Osteoblast (primary cell): ENCODE results near the gene ATP8B3. TPM values are rescaled to one million over a fixed set of nuclear protein-coding genes. Genes with fewer than 3 reads are reported as not detected.

Experiments used
- DNase-seq: peaks from one replicate; pipeline ENCODE4 v3.0.0; 2011; ENCODE audit warnings: low spot score, mixed read lengths; ENCODE audit not compliant: insufficient read length; ENCODE audit errors: missing footprints
- H2AFZ ChIP-seq: 2 replicates; pipeline ENCODE4 v1.6.0; 2011; ENCODE audit warnings: mild to moderate bottlenecking, low read length
- H3K27ac ChIP-seq: 2 replicates; pipeline ENCODE4 v1.5.1; 2011; ENCODE audit warnings: mild to moderate bottlenecking, low read depth, low read length, moderate library complexity
- H3K27me3 ChIP-seq: 2 replicates; pipeline ENCODE4 v1.6.0; 2012; ENCODE audit warnings: mild to moderate bottlenecking, control low read depth, inconsistent platforms, low read length, moderate library complexity; ENCODE audit not compliant: insufficient read depth
- H3K36me3 ChIP-seq: 2 replicates; pipeline ENCODE4 v1.5.1; 2011; ENCODE audit warnings: mild to moderate bottlenecking, low read length, control low read depth, moderate library complexity; ENCODE audit not compliant: insufficient read depth
- H3K4me1 ChIP-seq: 2 replicates; pipeline ENCODE4 v1.5.1; 2011; ENCODE audit warnings: mild to moderate bottlenecking, low read length, control low read depth, moderate library complexity; ENCODE audit not compliant: insufficient read depth
- H3K4me2 ChIP-seq: 2 replicates; pipeline ENCODE4 v1.6.0; 2011; ENCODE audit warnings: mild to moderate bottlenecking, low read length; ENCODE audit not compliant: insufficient read depth
- H3K4me3 ChIP-seq: fragments of 200-600 bp; sonication (generic); 3 replicates; pipeline ENCODE4 v1.5.1; 2012; ENCODE audit warnings: mild to moderate bottlenecking, low read length, inconsistent platforms; ENCODE audit not compliant: insufficient read depth
- H3K79me2 ChIP-seq: 2 replicates; pipeline ENCODE4 v1.6.0; 2012; ENCODE audit warnings: mild to moderate bottlenecking, low read length, control low read depth, inconsistent platforms; ENCODE audit not compliant: insufficient read depth
- H3K9me3 ChIP-seq: 2 replicates; pipeline ENCODE4 v1.5.1; 2011; ENCODE audit warnings: low read depth, low read length, control low read depth
- H4K20me1 ChIP-seq: 2 replicates; pipeline ENCODE4 v1.6.0; 2012; ENCODE audit warnings: mild to moderate bottlenecking, low read length, control low read depth; ENCODE audit not compliant: insufficient read depth
- CTCF ChIP-seq: IDR thresholded peaks from 2 replicates; pipeline ENCODE4 v1.5.1; 2011; ENCODE audit warnings: mild to moderate bottlenecking, low read depth, low read length, moderate library complexity; ENCODE audit errors: extremely low read depth
- total RNA-seq: library from RNA; depleted of rRNA; stranded (reverse); fragments of >200 nt; gene quantifications from 2 replicates; pipeline ENCODE4 v1.2.3, GENCODE V29; 2012

Gene ATP8B3
- total RNA-seq, 1 donor: 0.72 TPM

GRCh38 chr19:1791879-1792278 is 20.2 kb downstream of the ATP8B3 start:
- Histone ChIP-seq H3K79me2 (no peaks in the 10 kb centered on the region), H4K20me1 (no peaks in the 10 kb centered on the region), H3K27ac (no peak overlapping the region), H3K9me3 (no peaks in the 10 kb centered on the region), H2AFZ (no peak overlapping the region), H3K27me3 (peaks cover 6% of the 10 kb centered on the region), H3K36me3 (no peaks in the 10 kb centered on the region), H3K4me2 (no peak overlapping the region), H3K4me3 (no peak overlapping the region), H3K4me1 (no peaks in the 10 kb centered on the region)
- TF ChIP-seq CTCF: no peak
- no peak for DNase-seq

DNA sequence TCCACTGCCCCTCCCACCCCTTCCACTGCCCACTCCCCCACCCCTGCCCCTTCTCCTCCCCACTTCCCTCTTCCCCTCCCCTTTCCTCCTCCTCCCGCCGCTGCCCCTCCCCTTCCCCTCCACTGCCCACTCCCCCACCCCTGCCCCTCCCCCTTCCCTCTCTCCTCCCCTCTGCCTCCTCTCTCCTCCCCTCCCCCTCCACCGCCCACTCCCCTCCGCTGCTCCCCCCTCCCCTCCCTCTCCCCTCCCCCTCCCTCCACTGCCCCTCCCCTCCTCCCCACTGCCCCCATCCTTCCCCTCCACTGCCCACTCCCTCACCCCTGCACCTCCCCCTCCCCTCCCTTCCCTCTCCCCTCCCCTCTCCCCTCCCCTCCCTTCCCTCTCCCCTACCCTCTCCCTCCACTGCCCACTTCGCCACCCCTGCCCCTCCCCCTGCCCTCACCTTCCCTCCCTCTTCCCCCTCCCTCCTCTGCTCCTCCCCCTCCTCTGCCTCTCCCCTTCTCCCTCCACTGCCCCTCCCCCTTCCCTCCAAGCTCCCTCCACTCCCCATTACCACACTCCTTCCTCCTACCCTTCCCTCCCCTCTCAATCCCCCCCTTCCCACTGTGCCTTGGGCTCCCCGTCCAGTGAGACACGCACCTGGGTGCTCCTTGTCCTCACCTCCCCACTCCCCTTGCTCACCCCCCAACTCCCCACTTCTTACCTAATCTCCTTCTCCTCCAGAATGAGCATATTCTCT is 21.9 kb downstream of the ATP8B3 start:
- no peak overlapping the region for H3K27ac ChIP-seq
- no peaks in the 10 kb centered on the region for H3K9me3 ChIP-seq
- TF ChIP-seq CTCF: no peak
- DNase-seq: no peak
- H2AFZ ChIP-seq: no peak overlapping the region
- H3K4me1 ChIP-seq: no peaks in the 10 kb centered on the region
- H3K36me3 ChIP-seq: no peaks in the 10 kb centered on the region
- H3K4me3 ChIP-seq: no peak overlapping the region
- H4K20me1 ChIP-seq: no peaks in the 10 kb centered on the region
- H3K27me3 ChIP-seq: peaks cover 3% of the 10 kb centered on the region
- no peak overlapping the region for H3K4me2 ChIP-seq
- no peaks in the 10 kb centered on the region for H3K79me2 ChIP-seq

GRCh38 chr19:1789261-1790041 is 22.6 kb downstream of the ATP8B3 start:
- Histone ChIP-seq H3K27ac (no peak overlapping the region), H3K4me1 (no peaks in the 10 kb centered on the region), H3K27me3 (peaks cover 3% of the 10 kb centered on the region), H3K4me3 (no peak overlapping the region), H3K36me3 (no peaks in the 10 kb centered on the region), H2AFZ (no peak overlapping the region), H3K9me3 (no peaks in the 10 kb centered on the region), H3K4me2 (no peak overlapping the region), H3K79me2 (no peaks in the 10 kb centered on the region), H4K20me1 (no peaks in the 10 kb centered on the region)
- no peak for TF ChIP-seq CTCF
- DNase-seq: no peak

DNA sequence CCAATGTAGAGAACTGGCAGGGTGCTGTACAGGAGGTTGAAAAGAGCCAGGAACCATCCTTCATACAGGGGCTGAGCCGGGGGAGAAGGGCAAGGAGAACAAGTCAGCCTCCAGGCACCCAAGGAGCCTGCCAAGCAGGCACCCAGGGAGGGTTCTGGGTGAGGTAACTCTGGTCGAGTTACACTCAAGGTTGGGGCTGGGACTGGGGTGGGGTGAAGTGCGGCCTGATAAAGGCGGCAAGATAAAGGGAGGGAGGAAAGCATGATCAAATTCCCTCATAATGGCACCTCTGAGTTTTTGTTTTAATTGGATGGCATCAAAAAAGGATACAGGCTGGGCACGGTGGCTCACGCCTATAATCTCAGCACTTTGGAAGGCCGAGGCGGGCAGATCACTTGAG is 25.0 kb downstream of the ATP8B3 start:
- peaks cover 7% of the 10 kb centered on the region for H3K27me3 ChIP-seq
- no peak overlapping the region for H3K4me3 ChIP-seq
- no peak for DNase-seq
- H3K4me1 ChIP-seq: no peaks in the 10 kb centered on the region
- H3K79me2 ChIP-seq: no peaks in the 10 kb centered on the region
- no peak overlapping the region for H3K4me2 ChIP-seq
- H3K36me3 ChIP-seq: no peaks in the 10 kb centered on the region
- TF ChIP-seq CTCF: no peak
- no peaks in the 10 kb centered on the region for H4K20me1 ChIP-seq
- H3K27ac ChIP-seq: no peak overlapping the region
- H2AFZ ChIP-seq: no peak overlapping the region
- H3K9me3 ChIP-seq: peaks cover under 1% of the 10 kb centered on the region
